GM04504 (cell line): Measurements from ENCODE around the gene RAB6A.

Experiments
- DNase-seq: peaks from one replicate; pipeline ENCODE4 v3.0.0-alpha.2; 2012; ENCODE audit warnings: low read depth

The RAB6A gene

GRCh38 chr11:73653996-73654395 is 106.9 kb downstream of the RAB6A start:
- no peak for DNase-seq

GRCh38 chr11:73652856-73653559 is 107.9 kb downstream of the RAB6A start:
- DNase-seq, result no peak

- no peak for DNase-seq
Measured at GRCh38 chr11:73652046-73652730, 108.7 kb downstream of the RAB6A start.

GRCh38 chr11:73651661-73652045 is 109.2 kb downstream of the RAB6A start:
- DNase-seq, result no peak

- DNase-seq, result no peak
Measured at GRCh38 chr11:73651252-73651651, 109.6 kb downstream of the RAB6A start.

- DNase-seq, result no peak
Measured at GRCh38 chr11:73650400-73650799, 110.5 kb downstream of the RAB6A start.

- no peak for DNase-seq
Measured at GRCh38 chr11:73649206-73649605, 111.7 kb downstream of the RAB6A start.

- no peak for DNase-seq
Measured at GRCh38 chr11:73648571-73649046, 112.3 kb downstream of the RAB6A start.

GRCh38 chr11:73648121-73648520 is 112.8 kb downstream of the RAB6A start:
- DNase-seq, result no peak

GRCh38 chr11:73647459-73648100 is 113.3 kb downstream of the RAB6A start:
- DNase-seq, result peak; percentile 56

GRCh38 chr11:73645972-73646631 is 114.8 kb downstream of the RAB6A start, which contains the start of gene PLEKHB1:
Gene PLEKHB1 (plus strand): TSS chr11:73646581. CDS start chr11:73646609, 28 bp downstream.
- DNase-seq, result no peak

GRCh38 chr11:73645121-73645969 is 115.5 kb downstream of the RAB6A start:
- DNase-seq, result no peak

GRCh38 chr11:73641668-73642067 is 119.2 kb downstream of the RAB6A start:
- no peak for DNase-seq

GRCh38 chr11:73640592-73640991 is 120.3 kb downstream of the RAB6A start:
- no peak for DNase-seq

- DNase-seq, result no peak
Measured at GRCh38 chr11:73637012-73637411, 123.9 kb downstream of the RAB6A start.

GRCh38 chr11:73636249-73636648 is 124.6 kb downstream of the RAB6A start:
- no peak for DNase-seq

- DNase-seq, result no peak
Measured at GRCh38 chr11:73635721-73636120, 125.2 kb downstream of the RAB6A start.

GRCh38 chr11:73633999-73634398 is 126.9 kb downstream of the RAB6A start:
- no peak for DNase-seq

GRCh38 chr11:73632996-73633395 is 127.9 kb downstream of the RAB6A start:
- no peak for DNase-seq

- no peak for DNase-seq
Measured at GRCh38 chr11:73629907-73630306, 131.0 kb downstream of the RAB6A start.

- peak; percentile 38 for DNase-seq
Measured at GRCh38 chr11:73625696-73626318, 135.1 kb downstream of the RAB6A start.
